H9 (cell line): Measurements from ENCODE around the gene ABCC12. TPM values are rescaled to one million over a fixed set of nuclear protein-coding genes. Genes with fewer than 3 reads are reported as not detected.

Experiments
- DNase-seq: peaks from one replicate; pipeline ENCODE4 v3.0.0-alpha.2; 2017
- H2AFZ ChIP-seq: one replicate; pipeline ENCODE4 v1.6.1; 2013; ENCODE audit warnings: mild to moderate bottlenecking, low read length, control low read depth, moderate library complexity
- H2AK5ac ChIP-seq: 2 replicates; pipeline ENCODE4 v1.6.1; 2013; ENCODE audit warnings: low read length, control low read depth, mixed read lengths; ENCODE audit not compliant: insufficient read length
- H2BK120ac ChIP-seq: one replicate; pipeline ENCODE4 v1.6.1; 2013; ENCODE audit warnings: low read depth, mild to moderate bottlenecking, low read length, control low read depth, inconsistent platforms; ENCODE audit not compliant: poor library complexity, severe bottlenecking
- H2BK12ac ChIP-seq: 2 replicates; pipeline ENCODE4 v1.6.1; 2013; ENCODE audit warnings: low read length, control low read depth, mixed read lengths, low read depth; ENCODE audit not compliant: insufficient read length
- H2BK15ac ChIP-seq: 2 replicates; pipeline ENCODE4 v1.6.1; 2013; ENCODE audit warnings: low read depth, low read length, control low read depth
- H2BK20ac ChIP-seq: one replicate; pipeline ENCODE4 v1.6.1; 2013; ENCODE audit warnings: low read depth, mild to moderate bottlenecking, low read length, control low read depth, inconsistent platforms; ENCODE audit not compliant: poor library complexity, severe bottlenecking
- H2BK5ac ChIP-seq: 2 replicates; pipeline ENCODE4 v1.6.1; 2013; ENCODE audit warnings: low read length, control low read depth, mixed read lengths; ENCODE audit not compliant: insufficient read length
- H3K14ac ChIP-seq: 2 replicates; pipeline ENCODE4 v1.6.1; 2013; ENCODE audit warnings: low read length, control low read depth; ENCODE audit not compliant: insufficient read depth
- H3K18ac ChIP-seq: 2 replicates; pipeline ENCODE4 v1.6.1; 2013; ENCODE audit warnings: low read depth, mild to moderate bottlenecking, mixed read lengths, low read length, control low read depth; ENCODE audit not compliant: insufficient read length
- H3K23ac ChIP-seq: 2 replicates; pipeline ENCODE4 v1.6.1; 2013; ENCODE audit warnings: low read length, control low read depth, mixed read lengths, low read depth; ENCODE audit not compliant: insufficient read length
- H3K23me2 ChIP-seq: 2 replicates; pipeline ENCODE4 v1.6.1; 2013; ENCODE audit warnings: low read depth, mild to moderate bottlenecking, mixed read lengths, low read length, control low read depth; ENCODE audit not compliant: insufficient read length, poor library complexity, severe bottlenecking
- H3K27ac ChIP-seq: 2 replicates; pipeline ENCODE4 v1.5.1; 2013; ENCODE audit warnings: low read length, control low read depth, mixed read lengths, low read depth; ENCODE audit not compliant: insufficient read length
- H3K27me3 ChIP-seq: 2 replicates; pipeline ENCODE4 v1.6.1; 2013; ENCODE audit warnings: low read length, control low read depth, inconsistent platforms; ENCODE audit not compliant: insufficient read depth
- H3K4ac ChIP-seq: 2 replicates; pipeline ENCODE4 v1.6.1; 2013; ENCODE audit warnings: low read depth, mild to moderate bottlenecking, control low read depth, inconsistent platforms, low read length, moderate library complexity
- H3K4me1 ChIP-seq: 2 replicates; pipeline ENCODE4 v1.6.1; 2013; ENCODE audit warnings: low read length, control low read depth, inconsistent platforms; ENCODE audit not compliant: insufficient read depth
- H3K4me2 ChIP-seq: 2 replicates; pipeline ENCODE4 v1.6.1; 2013; ENCODE audit warnings: low read length, control low read depth, mixed read lengths; ENCODE audit not compliant: insufficient read length, insufficient read depth
- H3K56ac ChIP-seq: 2 replicates; pipeline ENCODE4 v1.6.1; 2013; ENCODE audit warnings: low read depth, mild to moderate bottlenecking, mixed read lengths, low read length, control low read depth; ENCODE audit not compliant: insufficient read length
- H3K79me1 ChIP-seq: 2 replicates; pipeline ENCODE4 v1.6.1; 2013; ENCODE audit warnings: low read depth, mild to moderate bottlenecking, moderate library complexity, low read length, control low read depth, inconsistent platforms; ENCODE audit not compliant: insufficient read depth, poor library complexity, severe bottlenecking
- H3K79me2 ChIP-seq: 2 replicates; pipeline ENCODE4 v1.6.1; 2013; ENCODE audit warnings: low read length, control low read depth, inconsistent platforms; ENCODE audit not compliant: insufficient read depth
- H3K9ac ChIP-seq: 2 replicates; pipeline ENCODE4 v1.6.1; 2013; ENCODE audit warnings: low read length, control low read depth, mixed read lengths; ENCODE audit not compliant: insufficient read length; ENCODE audit errors: extremely low read depth
- H3K9me3 ChIP-seq: one replicate; pipeline ENCODE4 v1.6.1; 2013; ENCODE audit warnings: low read depth, low read length, inconsistent platforms; ENCODE audit not compliant: control insufficient read depth
- H3T11ph ChIP-seq: one replicate; pipeline ENCODE4 v1.6.1; 2013; ENCODE audit warnings: mild to moderate bottlenecking, low read length, control low read depth, inconsistent platforms
- H4K20me1 ChIP-seq: one replicate; pipeline ENCODE4 v1.6.1; 2013; ENCODE audit not compliant: control insufficient read depth, insufficient read length, insufficient read depth
- H4K5ac ChIP-seq: 2 replicates; pipeline ENCODE4 v1.6.1; 2013; ENCODE audit warnings: low read depth, mild to moderate bottlenecking, mixed read lengths, low read length, control low read depth; ENCODE audit not compliant: insufficient read length
- H4K8ac ChIP-seq: replicated peaks from 2 replicates; pipeline ENCODE4 v1.6.1; 2013; ENCODE audit warnings: low read length, control low read depth, mixed read lengths, low read depth; ENCODE audit not compliant: insufficient read length
- H4K91ac ChIP-seq: 2 replicates; pipeline ENCODE4 v1.6.1; 2013; ENCODE audit warnings: low read depth, mild to moderate bottlenecking, moderate library complexity, mixed read lengths, low read length, control low read depth; ENCODE audit not compliant: insufficient read length
- H3K27ac Mint-ChIP-seq, 3 experiments: 2 replicates in 2 of 3; 3 replicates in 1 of 3; pipeline ENCODE4 v1.8.0; 2020 to 2021; ENCODE audit warnings: mixed read lengths in 3 of 3, mild to moderate bottlenecking in 1 of 3, moderate library complexity in 1 of 3
- H3K27me3 Mint-ChIP-seq: 2 replicates; pipeline ENCODE4 v1.8.0; 2021; ENCODE audit warnings: low read depth, mild to moderate bottlenecking, moderate library complexity, mixed read lengths
- H3K36me3 Mint-ChIP-seq, 3 experiments: 2 replicates in 2 of 3; 3 replicates in 1 of 3; pipeline ENCODE4 v1.8.0; 2020 to 2021; ENCODE audit warnings: low read depth in 3 of 3, mixed read lengths in 3 of 3; ENCODE audit not compliant: insufficient read depth in 1 of 3
- H3K4me1 Mint-ChIP-seq, 2 experiments: 2 replicates each; pipeline ENCODE4 v1.8.0; 2020; ENCODE audit warnings: mixed read lengths in 2 of 2
- H3K4me3 Mint-ChIP-seq, 2 experiments: 2 replicates in 1 of 2; 3 replicates in 1 of 2; pipeline ENCODE4 v1.8.0; 2020 to 2021; ENCODE audit warnings: mild to moderate bottlenecking in 2 of 2, mixed read lengths in 2 of 2, moderate library complexity in 1 of 2
- H3K9me3 Mint-ChIP-seq, 2 experiments: 2 replicates in 1 of 2; 3 replicates in 1 of 2; pipeline ENCODE4 v1.8.0; 2020; ENCODE audit warnings: mild to moderate bottlenecking in 2 of 2, mixed read lengths in 2 of 2, moderate library complexity in 1 of 2
- CTCF ChIP-seq: fragments of 200-600 bp; sonication (generic); conservative IDR thresholded peaks from 3 replicates; pipeline ENCODE4 v1.8.0; 2021; ENCODE audit warnings: antibody characterized with exemption, mild to moderate bottlenecking
- WGBS: extraction: QIAGEN DNeasy Blood & Tissue Kit; methylation state at CpG from one replicate; pipeline ENCODE4 v1.1.7; 2013; ENCODE audit warnings: missing lambda C conversion rate, low lambda C conversion rate, mixed read lengths; ENCODE audit not compliant: insufficient read length; ENCODE audit errors: extremely low coverage; 5-methylcytosine and 5-hydroxymethylcytosine counted together
- total RNA-seq: library from RNA; stranded (reverse); gene quantifications from 2 replicates; pipeline ENCODE4 v1.2.1, GENCODE V29; 2021

ABCC12 gene
- total RNA-seq, 1 experiment from 2014 or later = 0.09 TPM

GRCh38 chr16:48109475-48109874, 46.3 kb downstream of the ABCC12 start:
- H3K4me2 ChIP-seq = no peak overlapping the region
- no peak overlapping the region for H2BK20ac ChIP-seq
- TF ChIP-seq CTCF = no peak
- H3K27me3 Mint-ChIP-seq = peaks cover 23% of the 10 kb centered on the region
- no peak overlapping the region for H3K27ac ChIP-seq
- no peaks in the 10 kb centered on the region for H3K27me3 ChIP-seq
- no peak overlapping the region for H3K27ac Mint-ChIP-seq
- H3K9ac ChIP-seq = no peak overlapping the region
- H4K8ac ChIP-seq = no peak overlapping the region
- no peak overlapping the region for H4K91ac ChIP-seq
- no peak overlapping the region for H3K23ac ChIP-seq
- H2BK5ac ChIP-seq = no peak overlapping the region
- no peak overlapping the region for H2BK120ac ChIP-seq
- no peak overlapping the region for H2BK12ac ChIP-seq
- no peaks in the 10 kb centered on the region for H3K9me3 Mint-ChIP-seq
- no peak overlapping the region for H2AK5ac ChIP-seq
- H2BK15ac ChIP-seq = no peak overlapping the region
- H3K56ac ChIP-seq = no peak overlapping the region
- DNase-seq = no peak
- H3K23me2 ChIP-seq = no peaks in the 10 kb centered on the region
- H3K79me2 ChIP-seq = no peaks in the 10 kb centered on the region
- no peak overlapping the region for H2AFZ ChIP-seq
- H3K4ac ChIP-seq = no peak overlapping the region
- no peaks in the 10 kb centered on the region for H3K79me1 ChIP-seq
- H3T11ph ChIP-seq = no peak overlapping the region
- H3K4me1 ChIP-seq = no peaks in the 10 kb centered on the region
- peaks cover 7 to 12% of the 10 kb centered on the region in 2 experiments for H3K4me1 Mint-ChIP-seq
- no peak overlapping the region for H4K5ac ChIP-seq
- H3K4me3 Mint-ChIP-seq = no peak overlapping the region
- H4K20me1 ChIP-seq = no peaks in the 10 kb centered on the region
- no peak overlapping the region for H3K14ac ChIP-seq
- no peak overlapping the region for H3K18ac ChIP-seq
- WGBS = no CpG with 5 or more reads among the region's 9 CpGs
- H3K36me3 Mint-ChIP-seq = no peaks in the 10 kb centered on the region; a peak in 1 of 7 replicates
- no peaks in the 10 kb centered on the region for H3K9me3 ChIP-seq
